GM18502 (cell line): ENCODE measurements around the gene AGFG2.

ENCODE experiments used
- ATAC-seq: cut with Tn5 transposase; IDR thresholded peaks from one replicate; pipeline ENCODE4 v1.9.1; 2021; ENCODE audit warnings: mild to moderate bottlenecking; ENCODE audit not compliant: unreplicated experiment, poor library complexity

The AGFG2 gene

DNA sequence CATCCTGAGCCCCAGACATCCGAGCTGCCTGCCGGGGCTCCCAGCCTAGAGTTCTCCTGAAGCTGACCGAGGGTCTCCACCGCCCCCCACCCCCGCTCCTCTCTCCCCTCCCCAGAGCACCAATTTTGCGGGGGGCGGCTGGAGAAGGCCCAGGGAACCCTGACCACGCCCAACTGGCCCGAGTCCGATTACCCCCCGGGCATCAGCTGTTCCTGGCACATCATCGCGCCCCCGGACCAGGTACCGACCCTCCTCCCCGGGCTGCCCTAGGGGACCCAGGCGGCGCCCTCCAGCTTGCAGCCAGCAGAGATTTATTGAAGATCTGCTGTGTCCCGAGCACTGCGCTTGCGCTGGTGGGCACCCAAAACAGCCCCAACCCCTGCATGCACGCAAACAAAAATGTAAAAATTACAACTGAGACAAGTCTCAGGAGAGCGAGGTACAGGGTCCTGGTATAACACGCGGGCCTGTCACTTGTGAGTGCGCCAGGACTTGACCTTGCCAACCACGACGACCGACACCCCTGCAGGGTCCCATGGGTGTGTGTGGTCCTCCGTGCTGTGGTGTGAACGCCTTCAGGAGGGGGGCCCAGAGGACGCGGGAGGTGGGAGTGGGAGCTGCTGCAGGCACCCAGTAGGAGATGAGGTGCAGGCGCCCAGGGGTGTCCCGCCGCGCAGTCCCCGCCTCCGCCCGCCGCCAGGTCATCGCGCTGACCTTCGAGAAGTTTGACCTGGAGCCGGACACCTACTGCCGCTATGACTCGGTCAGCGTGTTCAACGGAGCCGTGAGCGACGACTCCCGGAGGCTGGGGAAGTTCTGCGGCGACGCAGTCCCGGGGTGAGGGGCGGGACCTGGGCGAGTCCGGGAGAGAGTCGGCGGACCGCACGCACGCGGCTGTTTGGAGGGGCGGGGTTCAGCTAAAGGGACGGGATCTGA is 66.2 kb downstream of the AGFG2 start:
- ATAC-seq = no peak

DNA sequence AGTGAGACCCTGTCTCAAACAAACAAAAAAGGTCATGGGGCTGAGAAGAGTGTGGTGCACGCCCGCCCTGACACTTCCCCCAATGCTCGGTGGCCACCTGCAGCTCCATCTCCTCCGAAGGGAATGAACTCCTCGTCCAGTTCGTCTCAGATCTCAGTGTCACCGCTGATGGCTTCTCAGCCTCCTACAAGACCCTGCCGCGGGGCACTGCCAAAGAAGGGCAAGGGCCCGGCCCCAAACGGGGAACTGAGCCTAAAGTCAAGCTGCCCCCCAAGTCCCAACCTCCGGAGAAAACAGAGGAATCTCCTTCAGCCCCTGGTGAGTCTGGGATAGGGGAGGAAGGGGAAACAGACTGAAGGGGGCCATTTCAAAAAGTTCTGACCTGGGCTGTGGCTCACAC is 67.3 kb downstream of the AGFG2 start:
- no peak for ATAC-seq

DNA sequence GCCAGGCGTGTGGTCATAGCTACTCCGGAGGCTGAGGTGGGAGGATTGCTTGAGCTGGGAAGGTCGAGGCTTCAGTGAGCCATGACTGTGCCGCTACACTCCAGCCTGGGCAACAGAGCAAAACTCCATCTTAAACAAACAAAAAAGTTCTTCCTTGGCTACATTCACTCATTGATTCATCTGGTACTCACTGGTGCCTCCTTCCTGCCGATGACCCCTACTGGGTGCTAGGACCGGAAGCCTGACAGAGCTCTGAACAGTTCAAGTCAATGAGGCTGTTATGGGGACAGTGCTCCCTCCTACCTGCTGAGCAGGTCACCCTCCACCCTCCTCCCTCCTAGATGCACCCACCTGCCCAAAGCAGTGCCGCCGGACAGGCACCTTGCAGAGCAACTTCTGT is 68.1 kb downstream of the AGFG2 start:
- ATAC-seq = no peak

DNA sequence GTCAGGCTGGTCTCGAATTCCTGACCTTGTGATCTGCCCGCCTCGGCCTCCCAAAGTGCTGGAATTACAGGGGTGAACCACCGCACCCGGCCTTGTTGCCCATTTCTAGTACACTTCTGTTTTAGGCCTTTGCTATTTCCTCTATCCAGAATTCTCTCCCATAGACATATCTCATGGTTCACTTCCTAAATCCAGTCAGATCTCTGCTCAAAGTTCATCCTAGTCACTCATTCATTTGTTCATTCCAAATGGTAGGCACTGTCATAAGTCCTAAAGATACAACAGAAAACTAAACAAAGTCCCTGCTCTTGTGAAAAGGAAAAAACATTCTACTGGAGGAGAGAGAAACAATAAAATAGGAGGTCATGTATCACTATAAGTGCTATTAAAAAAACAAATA is 71.0 kb downstream of the AGFG2 start:
- ATAC-seq = no peak

DNA sequence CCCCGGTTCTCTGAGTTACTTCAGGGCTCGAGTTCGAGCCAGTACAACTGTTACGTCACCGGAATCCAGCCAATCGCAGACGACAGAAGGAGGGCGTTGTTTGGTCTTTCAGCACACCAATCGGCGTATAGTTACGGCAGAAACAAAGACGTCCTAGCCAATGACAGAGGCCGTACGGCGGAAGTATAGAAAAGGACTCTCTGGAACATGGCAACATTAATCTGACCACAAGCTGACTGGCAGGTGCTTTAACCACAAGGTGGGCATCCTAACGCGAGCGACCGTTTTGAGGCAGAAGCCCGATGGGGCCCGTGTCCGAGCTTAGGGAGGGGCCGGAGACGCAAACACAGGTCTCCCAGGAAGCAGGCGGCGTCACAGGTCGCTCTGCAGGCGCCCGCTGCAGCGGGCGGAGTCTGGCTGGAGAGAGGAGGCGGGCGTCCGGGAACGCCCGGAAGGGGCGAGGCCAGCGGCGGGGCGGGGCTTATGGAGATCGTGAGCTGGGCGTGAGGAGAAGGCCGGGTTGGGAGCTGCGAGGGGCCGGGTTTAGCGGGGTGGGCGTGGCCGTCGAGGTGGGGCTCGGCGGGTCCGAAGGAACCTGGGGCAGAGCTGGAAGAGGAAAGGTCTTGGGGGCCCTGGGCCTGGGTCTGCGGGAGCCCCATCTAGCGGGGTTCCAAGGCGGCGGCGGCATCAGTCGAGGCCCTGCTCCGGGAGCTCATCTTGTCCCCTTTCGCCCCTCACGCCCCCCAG is 73.2 kb downstream of the AGFG2 start, which contains the start of gene MOSPD3:
Gene MOSPD3 (plus strand): TSS at position 558 of the 747 bp plus-strand sequence. CDS start 252 bp downstream, outside the sequence.
- peak; percentile 92 for ATAC-seq

DNA sequence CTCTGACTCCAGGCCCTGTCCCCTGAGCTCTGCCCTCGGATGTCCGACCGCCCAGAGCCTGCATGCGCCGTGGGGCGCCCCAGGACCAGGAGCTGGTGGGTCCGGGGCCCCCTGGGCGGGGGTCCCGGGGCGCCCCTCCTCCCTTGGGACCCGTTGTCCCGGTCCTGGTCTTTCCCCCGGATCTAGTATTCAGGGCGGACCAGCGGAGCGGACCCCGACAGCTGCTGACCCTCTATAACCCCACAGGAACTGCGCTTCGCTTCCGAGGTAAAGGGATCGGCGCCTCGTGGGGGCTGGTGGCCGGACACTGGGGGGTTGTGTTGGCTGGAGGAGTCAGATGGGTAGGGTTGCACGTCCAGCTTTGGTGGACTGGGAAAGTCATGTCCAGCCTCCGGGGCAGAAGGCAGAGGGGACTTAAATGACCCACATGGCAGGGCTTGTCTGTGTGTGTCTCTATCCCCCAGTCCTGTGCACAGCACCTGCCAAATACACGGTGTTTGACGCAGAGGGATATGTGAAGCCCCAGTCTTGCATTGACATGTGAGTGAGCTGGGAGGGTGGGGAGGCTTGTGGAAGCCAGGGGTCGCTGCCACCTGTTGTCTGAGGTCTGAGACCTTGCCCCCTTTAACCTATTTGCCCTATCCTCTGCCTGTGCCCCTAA is 73.9 kb downstream of the AGFG2 start:
- ATAC-seq = no peak

DNA sequence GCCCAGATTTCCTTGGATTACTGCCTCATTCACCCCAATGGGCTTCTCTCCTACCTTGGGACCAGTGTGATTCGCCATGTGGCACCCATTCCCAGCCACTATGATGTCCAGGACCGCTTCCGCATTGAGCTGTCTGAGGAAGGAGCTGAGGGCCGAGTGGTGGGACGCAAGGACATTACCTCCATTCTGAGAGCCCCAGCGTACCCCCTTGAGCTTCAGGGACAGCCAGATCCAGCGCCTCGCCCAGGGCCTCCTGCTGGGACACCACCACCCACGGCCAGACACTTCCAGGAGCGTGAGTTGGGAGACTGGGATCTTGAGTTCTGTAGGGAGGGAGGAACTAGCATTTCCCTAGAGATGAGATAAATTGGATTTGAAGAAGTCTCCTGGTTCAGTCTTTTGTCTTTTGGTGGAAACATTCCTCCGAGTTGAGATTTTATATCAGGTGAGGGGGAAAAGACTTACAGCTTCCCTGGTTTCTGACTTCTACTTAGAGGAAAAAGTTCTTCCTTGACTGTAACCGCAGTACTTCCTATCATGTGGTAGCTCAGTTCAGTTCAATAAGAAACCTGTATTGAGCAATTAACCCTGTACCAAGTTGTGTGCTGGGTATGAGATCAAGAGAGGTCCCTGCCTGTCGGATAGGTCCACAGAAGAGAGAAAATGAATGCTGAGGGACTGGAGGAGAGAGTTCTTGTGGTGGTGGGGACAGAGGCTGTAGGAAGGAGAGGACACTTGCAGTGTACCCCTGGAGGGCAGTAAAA is 74.6 kb downstream of the AGFG2 start:
- ATAC-seq = no peak

DNA sequence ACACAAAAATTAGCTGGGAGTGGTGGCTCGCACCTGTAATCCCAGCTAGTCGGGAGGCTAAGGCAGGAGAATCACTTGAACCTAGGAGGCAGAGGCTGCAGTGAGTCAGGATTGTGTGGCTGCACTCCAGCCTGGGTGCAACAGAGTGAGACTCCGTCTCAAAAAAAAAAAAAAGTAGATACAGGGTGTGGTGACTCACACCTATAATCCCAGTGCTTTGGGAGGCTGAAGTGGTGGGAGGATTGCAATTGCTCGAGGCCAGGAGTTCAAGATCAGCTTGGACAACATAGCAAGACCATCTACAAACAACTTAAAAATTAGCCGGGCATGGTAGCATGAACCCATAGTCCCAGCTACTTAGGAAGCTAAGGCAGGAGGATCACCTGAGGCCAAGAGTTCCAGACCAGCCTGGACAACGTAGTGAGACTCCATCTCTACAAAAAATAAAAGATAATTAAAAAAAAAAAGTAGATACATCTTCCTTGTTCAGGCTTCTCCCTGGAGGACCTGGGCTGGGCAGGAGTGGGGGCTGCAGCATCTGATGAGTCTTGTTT is 75.4 kb downstream of the AGFG2 start:
- ATAC-seq = no peak
